Neural progenitor cell (in vitro differentiated cells): ENCODE data around the gene MAGI2. TPM values are rescaled to one million over a fixed set of nuclear protein-coding genes. Genes with fewer than 3 reads are reported as not detected.

Experiments used
- DNase-seq: peaks from one replicate; pipeline ENCODE4 v3.0.0-alpha.2; 2016; ENCODE audit warnings: low spot score
- H2AFZ ChIP-seq: fragments of 200-600 bp; sonication (generic); replicated peaks from 2 replicates; pipeline ENCODE4 v1.6.1; 2016; ENCODE audit warnings: antibody characterized with exemption
- H3F3A ChIP-seq: fragments of 200-600 bp; sonication (generic); 2 replicates; pipeline ENCODE4 v1.6.1; 2016; ENCODE audit warnings: antibody characterized with exemption, low read depth
- H3K27ac ChIP-seq: fragments of 200-600 bp; sonication (generic); 2 replicates; pipeline ENCODE4 v1.5.1; 2016; ENCODE audit warnings: mild to moderate bottlenecking
- H3K27me3 ChIP-seq: fragments of 200-600 bp; sonication (generic); 2 replicates; pipeline ENCODE4 v1.6.1; 2016; ENCODE audit warnings: mild to moderate bottlenecking, moderate library complexity
- H3K36me3 ChIP-seq: fragments of 200-600 bp; sonication (generic); 2 replicates; pipeline ENCODE4 v1.5.1; 2016
- H3K4me1 ChIP-seq: fragments of 200-600 bp; sonication (generic); 2 replicates; pipeline ENCODE4 v1.6.1; 2016; ENCODE audit warnings: mixed run types
- H3K4me2 ChIP-seq: fragments of 200-600 bp; sonication (generic); 2 replicates; pipeline ENCODE4 v1.6.1; 2016
- H3K4me3 ChIP-seq: fragments of 200-600 bp; sonication (generic); 2 replicates; pipeline ENCODE4 v1.5.1; 2016
- H3K79me2 ChIP-seq: fragments of 200-600 bp; sonication (generic); 2 replicates; pipeline ENCODE4 v1.6.1; 2016; ENCODE audit warnings: low read depth
- H3K9ac ChIP-seq: fragments of 200-600 bp; sonication (generic); 2 replicates; pipeline ENCODE4 v1.6.1; 2016
- H3K9me3 ChIP-seq: fragments of 200-600 bp; sonication (generic); 2 replicates; pipeline ENCODE4 v1.5.1; 2016; ENCODE audit warnings: low read depth
- H4K20me1 ChIP-seq: fragments of 200-600 bp; sonication (generic); 2 replicates; pipeline ENCODE4 v1.6.1; 2016; ENCODE audit warnings: low read depth
- H3K27ac Mint-ChIP-seq: 3 replicates; pipeline ENCODE4 v1.8.0; 2021; ENCODE audit warnings: mixed read lengths
- H3K27me3 Mint-ChIP-seq: 2 replicates; pipeline ENCODE4 v1.8.0; 2022; ENCODE audit warnings: low read depth, mild to moderate bottlenecking, inconsistent platforms, moderate library complexity, mixed read lengths; ENCODE audit not compliant: insufficient read depth
- H3K36me3 Mint-ChIP-seq: 3 replicates; pipeline ENCODE4 v1.8.0; 2021; ENCODE audit warnings: mixed read lengths
- H3K4me1 Mint-ChIP-seq: 3 replicates; pipeline ENCODE4 v1.8.0; 2021; ENCODE audit warnings: mixed read lengths
- H3K4me3 Mint-ChIP-seq: 3 replicates; pipeline ENCODE4 v1.8.0; 2021; ENCODE audit warnings: mild to moderate bottlenecking, moderate library complexity, mixed read lengths
- H3K9me3 Mint-ChIP-seq: 3 replicates; pipeline ENCODE4 v1.8.0; 2020; ENCODE audit warnings: mixed read lengths
- CTCF ChIP-seq: fragments of 200-600 bp; sonication (generic); IDR thresholded peaks from 2 replicates; pipeline ENCODE4 v1.5.1; 2017; ENCODE audit warnings: antibody characterized with exemption, mild to moderate bottlenecking
- EZH2 ChIP-seq: fragments of 200-600 bp; sonication (generic); IDR thresholded peaks from 2 replicates; pipeline ENCODE4 v1.6.1; 2017; ENCODE audit warnings: antibody characterized with exemption, mild to moderate bottlenecking, moderate library complexity
- EZH2phosphoT487 ChIP-seq: fragments of 200-600 bp; sonication (generic); IDR thresholded peaks from 2 replicates; pipeline ENCODE4 v1.6.1; 2017; ENCODE audit warnings: antibody characterized with exemption
- total RNA-seq: library from RNA; depleted of rRNA; stranded (reverse); fragments of >200 nt; gene quantifications from 2 replicates; pipeline ENCODE4 v1.2.3, GENCODE V29; 2015; ENCODE audit warnings: low replicate concordance

Gene MAGI2
- total RNA-seq, 1 donor from 2014 or later: 5.8 TPM

GRCh38 chr7:78762625-78763024, 690.8 kb downstream of the MAGI2 start:
- no peaks in the 10 kb centered on the region for H3K9me3 ChIP-seq
- no peak for TF ChIP-seq EZH2phosphoT487
- no peak for TF ChIP-seq CTCF
- TF ChIP-seq EZH2: no peak
- no peaks in the 10 kb centered on the region for H4K20me1 ChIP-seq
- H3K36me3 Mint-ChIP-seq: no peaks in the 10 kb centered on the region
- H3K9ac ChIP-seq: no peak overlapping the region
- no peak overlapping the region for H3K4me3 ChIP-seq
- H3K27ac Mint-ChIP-seq: no peak overlapping the region
- no peak for DNase-seq
- H3K9me3 Mint-ChIP-seq: no peaks in the 10 kb centered on the region
- H3K27ac ChIP-seq: no peak overlapping the region
- H2AFZ ChIP-seq: no peak overlapping the region
- no peak overlapping the region for H3K4me3 Mint-ChIP-seq
- H3K4me1 ChIP-seq: no peaks in the 10 kb centered on the region
- H3K27me3 ChIP-seq: no peaks in the 10 kb centered on the region
- H3K27me3 Mint-ChIP-seq: no peaks in the 10 kb centered on the region
- H3F3A ChIP-seq: no peaks in the 10 kb centered on the region
- no peaks in the 10 kb centered on the region for H3K36me3 ChIP-seq
- no peak overlapping the region for H3K4me2 ChIP-seq
- no peaks in the 10 kb centered on the region for H3K4me1 Mint-ChIP-seq
- no peaks in the 10 kb centered on the region for H3K79me2 ChIP-seq

DNA sequence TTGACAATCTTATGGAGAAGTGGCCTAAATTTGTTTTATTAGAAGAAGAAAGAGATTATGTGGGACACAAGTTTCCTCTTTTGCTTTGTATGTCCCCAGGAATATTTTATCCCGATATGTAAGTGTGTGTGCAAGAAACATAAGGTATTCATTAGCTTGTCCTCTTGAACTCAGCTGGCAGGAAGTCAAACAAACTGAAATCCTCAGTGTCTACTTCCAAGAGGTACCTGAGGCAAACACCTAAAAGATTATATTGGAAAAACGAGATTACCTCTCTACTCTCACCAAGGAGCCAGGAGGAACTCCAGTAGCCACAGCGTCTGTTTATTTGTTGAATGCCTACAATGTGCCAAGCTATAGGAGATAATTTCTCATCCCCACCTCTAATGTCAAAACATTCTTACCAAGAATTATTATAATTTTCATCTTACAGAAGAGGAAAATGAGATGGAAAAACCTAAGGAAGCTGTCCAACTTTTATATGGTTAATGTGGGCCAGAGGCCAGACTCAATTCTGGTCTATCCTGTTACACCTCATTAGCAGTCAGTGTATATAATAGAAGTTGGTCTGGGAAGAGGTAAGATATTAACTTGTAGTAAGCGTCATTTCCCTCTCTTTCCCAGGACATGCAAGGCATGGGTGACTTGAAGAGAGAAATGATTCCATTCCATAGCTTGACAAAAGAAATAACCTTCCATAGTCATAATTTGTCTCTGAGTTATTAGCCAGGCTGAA, 692.7 kb downstream of the MAGI2 start:
- Mint-ChIP-seq H3K4me1 (no peaks in the 10 kb centered on the region), H3K27me3 (no peaks in the 10 kb centered on the region), H3K36me3 (no peaks in the 10 kb centered on the region), H3K9me3 (no peaks in the 10 kb centered on the region), H3K4me3 (no peak overlapping the region), H3K27ac (no peak overlapping the region)
- DNase-seq: no peak
- no peak overlapping the region for H3K4me3 ChIP-seq
- TF ChIP-seq EZH2phosphoT487 (no peak), EZH2 (no peak), CTCF (no peak)
- H3K27ac ChIP-seq: no peak overlapping the region
- no peak overlapping the region for H2AFZ ChIP-seq
- H3K79me2 ChIP-seq: no peaks in the 10 kb centered on the region
- no peaks in the 10 kb centered on the region for H3K36me3 ChIP-seq
- H4K20me1 ChIP-seq: no peaks in the 10 kb centered on the region
- no peak overlapping the region for H3K9ac ChIP-seq
- H3F3A ChIP-seq: no peaks in the 10 kb centered on the region
- no peak overlapping the region for H3K4me2 ChIP-seq
- H3K9me3 ChIP-seq: no peaks in the 10 kb centered on the region
- H3K27me3 ChIP-seq: no peaks in the 10 kb centered on the region
- H3K4me1 ChIP-seq: no peaks in the 10 kb centered on the region

DNA sequence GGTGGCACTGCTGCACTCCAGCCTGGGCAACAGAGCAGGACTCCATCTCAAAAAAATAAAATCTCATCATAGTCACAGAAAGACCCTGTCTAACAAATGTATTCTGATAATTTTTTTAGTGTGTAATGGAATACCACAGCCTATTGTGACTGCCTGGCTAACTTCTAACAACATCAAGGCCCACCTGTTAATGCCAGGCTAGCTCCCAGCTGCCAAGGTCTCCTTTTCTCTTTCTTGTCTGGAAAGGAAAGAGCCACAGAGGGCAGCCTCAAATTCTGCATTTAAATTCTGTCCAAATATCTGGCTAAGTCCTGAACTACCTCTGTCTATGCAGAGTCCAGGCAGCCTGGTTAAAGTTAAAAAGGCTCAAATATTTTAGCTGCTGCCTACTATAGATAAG, 700.9 kb downstream of the MAGI2 start:
- no peaks in the 10 kb centered on the region for H3K4me1 Mint-ChIP-seq
- Histone ChIP-seq H3K4me3 (no peak overlapping the region), H3K27ac (no peak overlapping the region)

More for the DNA sequence above, 700.9 kb downstream of the MAGI2 start:
- no peaks in the 10 kb centered on the region for H3K27me3 ChIP-seq
- no peak overlapping the region for H3K27ac Mint-ChIP-seq
- no peak overlapping the region for H2AFZ ChIP-seq
- peaks cover 7% of the 10 kb centered on the region for H3K9me3 Mint-ChIP-seq
- DNase-seq: no peak
- H3K4me2 ChIP-seq: no peak overlapping the region
- H3F3A ChIP-seq: no peaks in the 10 kb centered on the region
- no peaks in the 10 kb centered on the region for H3K4me1 ChIP-seq
- no peak for TF ChIP-seq EZH2phosphoT487
- TF ChIP-seq CTCF: no peak
- TF ChIP-seq EZH2: no peak
- peaks cover 3% of the 10 kb centered on the region for H3K9me3 ChIP-seq
- no peaks in the 10 kb centered on the region for H3K36me3 ChIP-seq
- H3K4me3 Mint-ChIP-seq: no peak overlapping the region
- no peaks in the 10 kb centered on the region for H3K79me2 ChIP-seq
- H3K36me3 Mint-ChIP-seq: peaks cover 2% of the 10 kb centered on the region
- no peak overlapping the region for H3K9ac ChIP-seq
- H4K20me1 ChIP-seq: no peaks in the 10 kb centered on the region
- H3K27me3 Mint-ChIP-seq: no peaks in the 10 kb centered on the region
